Neuron (in vitro differentiated cells): ENCODE results near the gene AMACR.

Experiments
- H2AFZ ChIP-seq: one replicate; pipeline ENCODE4 v1.6.1; 2013; ENCODE audit warnings: low read depth, mild to moderate bottlenecking, inconsistent platforms, low read length, moderate library complexity
- H3K27me3 ChIP-seq: one replicate; pipeline ENCODE4 v1.6.1; 2013; ENCODE audit warnings: low read length; ENCODE audit not compliant: insufficient read depth
- H3K36me3 ChIP-seq: one replicate; pipeline ENCODE4 v1.6.1; 2013; ENCODE audit warnings: low read length; ENCODE audit not compliant: insufficient read depth
- H3K4me1 ChIP-seq: one replicate; pipeline ENCODE4 v1.6.1; 2013; ENCODE audit warnings: low read length; ENCODE audit not compliant: insufficient read depth
- H3K4me3 ChIP-seq: 2 replicates; pipeline ENCODE4 v1.5.1; 2013; ENCODE audit warnings: mild to moderate bottlenecking, low read length, moderate library complexity
- H3K9me3 ChIP-seq: one replicate; pipeline ENCODE4 v1.6.1; 2013; ENCODE audit warnings: low read length

The AMACR gene

DNA sequence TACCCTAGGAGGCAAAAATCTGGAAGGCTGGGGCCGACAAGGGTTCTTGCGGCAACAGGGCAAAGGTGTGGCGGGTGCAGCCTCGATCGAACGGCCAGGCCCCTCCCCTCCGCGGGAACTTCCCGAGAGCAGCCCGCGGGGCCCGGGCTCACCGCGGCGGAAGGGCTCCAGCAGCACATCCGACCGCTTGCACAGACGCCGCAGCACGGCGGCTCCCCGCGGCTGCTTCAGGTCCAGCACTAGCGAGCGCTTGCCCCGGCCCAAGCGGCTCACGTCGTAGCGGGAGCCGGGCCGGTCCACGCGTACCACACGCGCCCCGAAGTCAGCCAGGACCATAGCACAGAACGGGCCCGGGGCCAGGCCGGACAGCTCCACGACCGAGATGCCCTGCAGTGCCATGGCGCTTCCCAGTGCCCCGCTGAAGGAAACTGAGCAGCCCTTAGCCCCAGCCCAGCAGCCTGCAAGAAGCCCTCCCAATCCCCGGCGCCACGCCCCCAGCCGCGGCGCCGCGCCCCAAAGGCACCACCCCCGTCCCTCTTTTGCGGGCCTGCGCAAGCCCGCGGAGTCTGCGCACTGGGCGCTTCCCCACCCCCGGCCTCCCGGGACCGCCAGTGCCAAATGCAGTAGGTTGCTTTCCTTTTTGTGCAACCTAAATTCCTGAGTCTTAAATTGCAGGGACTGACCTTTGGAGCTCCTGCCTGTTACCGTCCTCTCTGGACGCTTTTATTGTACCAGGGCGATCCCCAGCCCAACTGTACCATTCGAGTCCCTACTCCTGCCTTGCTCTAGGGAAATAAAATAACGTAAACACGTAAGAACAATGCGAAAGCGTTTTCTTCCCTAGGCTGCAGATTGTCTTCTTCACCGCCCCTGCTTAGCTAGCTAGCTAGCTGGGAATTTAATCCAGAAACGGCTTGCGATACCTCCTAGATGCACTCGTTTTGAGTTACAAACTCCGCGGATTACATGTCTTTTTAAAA lies at the start of gene AMACR:
AMACR (minus strand) TSS at position 430 of the 980 bp plus-strand sequence; CDS start at position 399, 31 bp downstream.
- H2AFZ ChIP-seq, result peak within 1 kb of the TSS; percentile 76
- H3K9me3 ChIP-seq, result no peaks in the 10 kb centered on the region
- peaks cover 10% of the 10 kb centered on the region for H3K36me3 ChIP-seq
- peak within 1 kb of the TSS; percentile 64 for H3K4me3 ChIP-seq
- H3K27me3 ChIP-seq, result no peaks in the 10 kb centered on the region
- peaks cover 25% of the 10 kb centered on the region for H3K4me1 ChIP-seq

DNA sequence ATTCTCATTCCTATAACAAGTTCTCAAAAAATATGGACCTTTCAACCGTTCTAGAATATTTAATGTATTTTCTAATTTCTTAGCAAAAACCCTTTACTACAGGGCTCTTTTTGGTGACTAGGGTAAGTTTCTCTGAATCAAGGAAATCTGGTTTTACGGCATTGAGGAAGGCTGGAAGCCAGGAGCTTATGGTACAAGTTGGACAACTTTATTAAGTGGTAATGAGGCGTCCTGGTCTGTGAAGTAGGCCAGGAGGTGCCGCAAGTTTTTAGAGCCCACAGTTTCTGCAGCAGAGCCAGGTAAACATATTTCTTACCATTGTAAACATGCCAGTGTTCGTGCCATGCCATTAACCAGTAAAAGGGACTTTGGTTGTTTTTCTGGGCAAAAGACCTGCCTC lies 49.7 kb upstream of the AMACR start:
- peaks cover 8% of the 10 kb centered on the region for H3K4me1 ChIP-seq
- peaks cover 12% of the 10 kb centered on the region for H3K36me3 ChIP-seq
- peaks cover 7% of the 10 kb centered on the region for H3K9me3 ChIP-seq
- no peak overlapping the region for H2AFZ ChIP-seq
- no peaks in the 10 kb centered on the region for H3K27me3 ChIP-seq
- no peak overlapping the region for H3K4me3 ChIP-seq

DNA sequence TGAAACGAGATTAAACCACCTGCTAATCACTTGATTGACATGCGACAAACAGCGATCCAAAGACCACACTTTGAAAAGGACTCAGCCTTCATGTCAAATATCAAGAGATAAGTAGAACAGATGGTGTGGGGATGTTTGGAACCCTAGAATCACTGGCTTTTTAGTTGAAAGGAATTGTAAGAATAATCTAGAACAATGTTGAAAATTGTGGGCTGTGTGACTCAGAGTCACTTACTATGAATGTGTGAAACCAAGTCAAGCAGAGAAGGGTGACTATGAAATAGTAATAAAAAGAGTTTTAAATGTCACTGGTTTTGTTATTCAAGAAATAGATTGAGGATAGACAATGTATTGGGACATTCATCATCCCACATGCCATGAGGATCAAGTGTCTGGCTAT lies 49.3 kb upstream of the AMACR start:
- H3K9me3 ChIP-seq, result peaks cover 7% of the 10 kb centered on the region
- H3K4me1 ChIP-seq, result peaks cover 8% of the 10 kb centered on the region
- H3K36me3 ChIP-seq, result peaks cover 12% of the 10 kb centered on the region
- H3K4me3 ChIP-seq, result no peak overlapping the region
- no peaks in the 10 kb centered on the region for H3K27me3 ChIP-seq
- no peak overlapping the region for H2AFZ ChIP-seq

DNA sequence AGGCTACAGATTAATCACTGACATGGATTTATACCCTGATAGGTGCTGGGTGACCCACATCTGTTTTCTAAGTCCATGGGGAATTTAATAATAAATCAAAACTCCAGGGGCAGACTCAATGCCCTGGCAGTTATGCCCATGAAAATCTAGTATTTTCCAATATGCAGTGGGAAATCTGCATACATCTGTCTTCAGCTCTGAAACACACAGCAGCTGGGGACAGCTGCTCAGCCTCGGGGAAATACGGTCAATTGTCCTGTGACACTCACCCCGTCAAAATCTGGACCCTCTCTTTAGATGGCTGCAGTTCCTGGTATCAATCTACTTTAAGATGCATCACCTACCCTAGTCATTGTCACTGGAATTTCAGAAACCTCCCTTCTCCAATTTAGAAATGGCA lies 47.8 kb upstream of the AMACR start:
- no peaks in the 10 kb centered on the region for H3K27me3 ChIP-seq
- H2AFZ ChIP-seq, result no peak overlapping the region
- H3K9me3 ChIP-seq, result no peaks in the 10 kb centered on the region
- H3K36me3 ChIP-seq, result peaks cover 15% of the 10 kb centered on the region
- H3K4me1 ChIP-seq, result peaks cover 8% of the 10 kb centered on the region
- no peak overlapping the region for H3K4me3 ChIP-seq

DNA sequence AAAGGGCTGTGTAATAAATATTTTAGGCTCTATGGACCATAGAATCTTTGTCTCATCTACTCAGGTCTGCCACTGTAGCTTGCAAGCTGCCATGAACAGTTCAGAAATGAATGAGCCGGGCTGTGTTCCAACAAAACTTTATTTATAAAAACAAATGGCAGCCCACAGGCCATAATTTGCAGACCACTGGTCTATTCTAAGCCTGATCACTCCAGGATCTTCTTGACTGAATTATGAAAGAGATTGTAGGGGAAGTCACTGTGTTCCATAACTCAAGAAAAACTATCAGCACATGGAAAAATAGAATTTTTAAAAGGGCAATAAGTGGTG lies 46.5 kb upstream of the AMACR start:
- Histone ChIP-seq H3K9me3 (no peaks in the 10 kb centered on the region), H3K4me3 (no peak overlapping the region), H3K36me3 (peaks cover 14% of the 10 kb centered on the region), H3K4me1 (peaks cover 8% of the 10 kb centered on the region), H3K27me3 (no peaks in the 10 kb centered on the region), H2AFZ (no peak overlapping the region)

DNA sequence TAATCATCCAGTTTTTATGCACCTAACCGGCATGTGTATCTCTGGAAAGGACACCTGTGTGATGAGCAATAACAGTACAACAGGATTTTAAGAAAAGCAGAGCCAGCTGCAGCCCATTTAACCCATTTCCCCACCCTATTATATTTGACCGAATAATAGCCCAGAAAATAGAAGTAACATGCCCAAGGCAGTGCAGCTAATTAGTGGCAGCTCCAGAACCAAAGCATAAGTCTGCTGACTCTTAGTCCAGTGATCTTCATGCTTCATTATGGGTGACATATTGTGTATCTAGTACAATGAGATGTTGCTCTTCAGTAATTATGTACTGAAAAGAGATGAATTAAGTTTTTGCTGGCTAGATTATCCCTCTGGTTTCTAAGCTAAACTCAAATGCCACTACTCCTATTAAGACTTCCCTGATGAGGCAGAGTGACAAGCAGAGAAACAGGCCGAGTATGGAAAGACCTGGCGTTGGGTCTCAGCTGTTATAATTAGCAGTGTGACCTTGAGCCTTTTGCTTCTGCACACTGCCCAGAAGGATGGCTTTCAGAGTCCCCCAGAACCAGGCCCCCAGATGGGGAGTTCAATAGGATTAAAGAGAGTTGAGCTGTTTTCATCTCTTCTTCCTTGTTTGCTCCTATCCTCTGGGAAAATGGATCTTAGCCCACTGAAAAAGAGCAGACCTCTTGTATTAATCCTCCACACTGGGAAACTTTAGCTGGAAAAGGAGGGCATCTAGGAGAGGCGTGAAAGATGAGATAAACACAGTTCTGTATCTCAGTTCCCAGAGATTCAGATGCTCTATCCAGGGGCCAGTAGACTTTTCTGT lies 45.9 kb upstream of the AMACR start:
- Histone ChIP-seq H3K4me1 (peaks cover 8% of the 10 kb centered on the region), H3K9me3 (no peaks in the 10 kb centered on the region), H2AFZ (no peak overlapping the region), H3K4me3 (no peak overlapping the region), H3K36me3 (peaks cover 13% of the 10 kb centered on the region), H3K27me3 (no peaks in the 10 kb centered on the region)

DNA sequence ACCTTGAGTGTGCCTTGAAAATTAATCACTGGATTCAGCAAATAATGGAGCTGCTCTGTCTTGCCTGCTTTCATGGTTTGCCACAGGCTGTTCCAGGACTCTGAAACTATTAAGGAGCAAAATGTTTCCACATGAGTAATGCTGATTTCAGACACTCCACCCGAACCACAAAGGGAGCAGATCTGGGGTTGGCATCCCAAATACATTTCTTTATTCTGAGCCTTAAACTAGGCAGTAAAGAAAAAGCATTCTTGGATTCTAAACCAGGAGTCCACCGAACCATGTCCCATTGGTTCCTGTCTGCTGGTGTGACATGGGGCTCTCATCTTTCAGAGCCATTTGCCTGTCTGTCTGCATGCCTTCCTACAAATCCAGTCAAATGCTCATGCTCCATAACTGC lies 45.3 kb upstream of the AMACR start:
- H2AFZ ChIP-seq, result no peak overlapping the region
- no peak overlapping the region for H3K4me3 ChIP-seq
- H3K36me3 ChIP-seq, result peaks cover 10% of the 10 kb centered on the region
- H3K27me3 ChIP-seq, result no peaks in the 10 kb centered on the region
- no peaks in the 10 kb centered on the region for H3K9me3 ChIP-seq
- H3K4me1 ChIP-seq, result peaks cover 5% of the 10 kb centered on the region

DNA sequence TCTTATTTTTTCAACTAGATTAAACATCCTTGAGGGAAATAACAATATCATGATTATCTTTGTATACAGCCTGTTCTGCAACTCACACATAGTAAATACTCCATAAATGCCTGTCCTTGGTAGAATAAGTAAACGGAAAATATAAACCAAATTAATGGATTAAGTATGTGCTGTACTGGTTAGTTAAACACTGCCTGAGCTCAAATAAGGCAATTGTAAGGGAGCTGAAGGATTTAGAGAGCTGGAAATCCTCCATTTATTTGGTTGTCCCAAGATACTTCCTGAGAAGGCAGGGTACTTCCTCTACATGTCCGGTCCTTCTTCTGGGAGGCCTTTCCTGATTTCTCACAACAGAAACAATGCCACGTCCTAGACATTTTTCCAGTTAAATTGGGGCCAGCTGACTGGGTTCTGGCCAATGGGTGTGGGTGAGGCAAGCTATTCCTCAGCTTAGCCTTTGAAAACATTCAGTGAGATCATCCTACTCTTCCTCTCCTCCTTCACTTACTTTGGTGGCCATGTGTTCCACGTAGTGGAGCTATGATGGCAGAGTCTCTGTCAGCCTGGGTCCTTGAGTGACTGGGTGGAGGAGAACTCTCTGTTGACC lies 43.6 kb upstream of the AMACR start:
- H3K36me3 ChIP-seq, result peaks cover 7% of the 10 kb centered on the region
- no peaks in the 10 kb centered on the region for H3K9me3 ChIP-seq
- H3K4me3 ChIP-seq, result no peak overlapping the region
- H3K27me3 ChIP-seq, result no peaks in the 10 kb centered on the region
- no peak overlapping the region for H2AFZ ChIP-seq
- peaks cover 5% of the 10 kb centered on the region for H3K4me1 ChIP-seq

DNA sequence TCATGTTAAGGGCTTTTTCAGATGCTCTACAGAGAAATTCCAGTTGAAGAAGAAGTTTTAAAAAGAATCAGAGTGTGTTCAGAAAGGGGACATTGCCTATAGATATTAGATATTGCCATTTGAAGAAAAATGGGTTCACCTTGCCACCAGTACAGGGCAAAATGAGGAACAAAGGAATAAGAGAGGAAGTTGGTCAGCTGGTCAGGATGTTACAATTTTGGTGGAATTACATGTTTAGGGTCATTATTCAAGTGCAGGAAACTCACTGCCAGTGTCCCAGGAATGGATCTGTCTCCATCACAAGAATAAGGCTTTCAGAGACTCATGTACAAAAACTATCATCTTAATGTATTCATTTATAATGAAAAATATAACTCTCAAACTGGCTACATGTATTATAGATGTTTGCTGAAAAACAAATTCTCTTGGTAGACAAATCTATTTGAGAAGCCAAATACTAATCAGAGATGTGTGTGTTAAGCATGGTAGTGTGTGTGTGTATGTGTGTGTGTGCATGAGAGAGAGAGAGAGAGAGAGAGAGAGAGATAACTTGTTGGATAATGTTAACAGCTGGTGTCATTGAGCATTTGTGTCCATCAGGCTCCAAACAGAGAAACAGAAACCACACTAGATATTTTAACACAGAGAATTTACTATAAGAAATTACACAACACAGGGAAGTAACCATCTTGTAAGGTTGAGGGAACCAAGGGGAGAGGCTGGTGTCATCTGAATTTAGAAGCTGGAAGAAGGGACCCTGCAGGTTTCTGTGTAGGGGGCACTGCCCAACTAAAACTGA lies 40.1 kb upstream of the AMACR start:
- Histone ChIP-seq H3K36me3 (peaks cover 7% of the 10 kb centered on the region), H2AFZ (no peak overlapping the region), H3K4me3 (no peak overlapping the region), H3K9me3 (no peaks in the 10 kb centered on the region), H3K4me1 (no peaks in the 10 kb centered on the region), H3K27me3 (no peaks in the 10 kb centered on the region)

DNA sequence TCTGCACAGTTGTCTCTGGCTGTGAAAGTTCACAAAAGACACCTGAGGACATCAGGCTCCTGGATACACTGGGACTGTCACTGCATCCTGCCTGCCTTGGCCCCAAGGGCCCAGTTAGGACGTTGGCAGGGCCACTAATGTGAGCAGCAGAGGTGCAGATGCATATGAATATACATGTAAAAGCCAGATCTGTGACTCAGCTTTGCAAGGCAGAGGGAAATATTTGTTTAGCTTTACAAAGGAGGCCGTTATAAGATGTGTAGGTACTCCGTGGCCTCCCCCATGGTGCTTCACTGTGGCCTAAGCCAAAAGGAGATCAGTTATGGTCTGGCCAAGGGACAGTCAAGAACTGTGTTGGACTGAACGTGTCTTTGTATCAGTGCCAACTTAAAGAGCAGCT lies 39.3 kb upstream of the AMACR start:
- no peaks in the 10 kb centered on the region for H3K4me1 ChIP-seq
- no peak overlapping the region for H2AFZ ChIP-seq
- H3K9me3 ChIP-seq, result no peaks in the 10 kb centered on the region
- no peaks in the 10 kb centered on the region for H3K27me3 ChIP-seq
- H3K36me3 ChIP-seq, result peaks cover 7% of the 10 kb centered on the region
- no peak overlapping the region for H3K4me3 ChIP-seq

DNA sequence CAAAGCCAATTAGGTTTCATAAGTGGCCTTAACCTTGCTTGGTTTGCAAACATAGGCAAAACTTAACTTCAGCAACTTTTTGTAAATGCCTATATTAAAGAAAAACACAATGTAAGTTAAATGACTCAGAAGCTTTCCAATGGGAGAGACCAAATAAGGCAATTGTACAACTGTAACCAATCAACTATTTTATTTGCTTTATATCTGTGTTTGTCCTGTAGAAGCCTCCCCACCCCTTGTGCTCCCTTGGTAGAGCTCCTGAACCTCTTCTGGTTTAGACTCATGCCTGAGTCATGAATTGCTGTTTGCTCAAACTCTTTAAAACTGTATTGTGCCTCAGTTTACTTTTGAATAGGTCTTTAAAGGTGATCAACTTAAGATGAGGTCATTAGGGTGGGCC lies 38.1 kb upstream of the AMACR start:
- no peaks in the 10 kb centered on the region for H3K27me3 ChIP-seq
- H2AFZ ChIP-seq, result no peak overlapping the region
- H3K4me3 ChIP-seq, result no peak overlapping the region
- H3K4me1 ChIP-seq, result no peaks in the 10 kb centered on the region
- no peaks in the 10 kb centered on the region for H3K9me3 ChIP-seq
- H3K36me3 ChIP-seq, result peaks cover 2% of the 10 kb centered on the region

DNA sequence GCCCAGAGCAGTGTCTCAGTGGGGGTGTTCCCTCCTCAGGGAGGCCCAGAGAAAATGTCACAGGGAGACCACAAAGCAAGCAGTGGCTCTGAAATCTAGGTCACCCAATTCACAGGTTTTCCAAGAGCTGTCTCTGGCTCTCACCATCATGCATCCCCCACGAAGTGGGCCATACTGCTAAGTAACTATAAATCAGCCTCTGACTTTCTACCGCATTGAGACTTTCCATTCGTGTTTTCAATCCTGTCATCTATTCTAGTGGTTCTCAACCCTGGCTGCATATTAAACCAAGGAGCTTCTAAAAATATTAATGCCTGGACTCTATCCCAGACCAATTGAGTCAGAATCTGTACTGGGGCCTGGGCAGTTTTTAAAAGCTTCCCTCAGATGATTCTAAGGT lies 37.2 kb upstream of the AMACR start:
- H3K4me1 ChIP-seq, result no peaks in the 10 kb centered on the region
- H3K27me3 ChIP-seq, result no peaks in the 10 kb centered on the region
- no peaks in the 10 kb centered on the region for H3K9me3 ChIP-seq
- H3K4me3 ChIP-seq, result no peak overlapping the region
- peaks cover 2% of the 10 kb centered on the region for H3K36me3 ChIP-seq
- H2AFZ ChIP-seq, result no peak overlapping the region
